HCT116 (cell line): ENCODE measurements around the gene PDE1A.

ENCODE experiments used
- CEBPB ChIP-seq: IDR thresholded peaks from 2 replicates; pipeline ENCODE4 v1.6.1; 2012; ENCODE audit warnings: low read depth
- EZH2 ChIP-seq: fragments of 200-600 bp; sonication (generic); IDR thresholded peaks from 2 replicates; pipeline ENCODE4 v1.6.1; 2017; ENCODE audit warnings: antibody characterized with exemption, mixed run types
- FOSL1 ChIP-seq: IDR thresholded peaks from 2 replicates; pipeline ENCODE4 v1.6.1; 2012; ENCODE audit warnings: low read depth
- JUND ChIP-seq: IDR thresholded peaks from 2 replicates; pipeline ENCODE4 v1.6.1; 2012
- POLR2A ChIP-seq: IDR thresholded peaks from 2 replicates; pipeline ENCODE4 v1.7.0; 2011; ENCODE audit warnings: borderline replicate concordance; ENCODE audit not compliant: insufficient read depth, insufficient read length; ENCODE audit errors: extremely low read depth
- POLR2AphosphoS5 ChIP-seq: IDR thresholded peaks from 2 replicates; pipeline ENCODE4 v1.6.1; 2011; ENCODE audit warnings: mild to moderate bottlenecking, low read depth, low read length, moderate library complexity
- RAD21 ChIP-seq: IDR thresholded peaks from 2 replicates; pipeline ENCODE4 v1.6.1; 2012; ENCODE audit warnings: low read depth, mild to moderate bottlenecking
- REST ChIP-seq: IDR thresholded peaks from 2 replicates; pipeline ENCODE4 v1.6.1; 2012; ENCODE audit warnings: low read depth
- SP1 ChIP-seq: IDR thresholded peaks from 2 replicates; pipeline ENCODE4 v1.6.1; 2012; ENCODE audit warnings: low read depth
- TCF7L2 ChIP-seq: IDR thresholded peaks from 2 replicates; pipeline ENCODE4 v1.7.0; 2011; ENCODE audit warnings: borderline replicate concordance, inconsistent platforms; ENCODE audit not compliant: insufficient read depth, insufficient read length; ENCODE audit errors: extremely low read depth
- YY1 ChIP-seq: IDR thresholded peaks from 2 replicates; pipeline ENCODE4 v1.6.1; 2011; ENCODE audit warnings: low read length, low read depth, moderate library complexity, mild to moderate bottlenecking; ENCODE audit not compliant: insufficient replicate concordance; ENCODE audit errors: extremely low read depth
- ZNF274 ChIP-seq: fragments of 200-500 bp; sonication (Bioruptor generic); IDR thresholded peaks from 2 replicates; pipeline ENCODE4 v1.6.1; 2014; ENCODE audit warnings: mild to moderate bottlenecking, low read depth, low read length, inconsistent platforms
- TF ChIP-seq, protein P1 (sequence below), 3 experiments: fragments of 200-600 bp in 1 of 3; sonication (generic) in 1 of 3; IDR thresholded peaks in 2 of 3; conservative IDR thresholded peaks in 1 of 3; 2 replicates each; pipeline ENCODE4 v1.5.1; 2012 to 2017; ENCODE audit warnings: low read depth in 2 of 3, low read length in 2 of 3, antibody characterized with exemption in 1 of 3, borderline replicate concordance in 1 of 3, control low read depth in 1 of 3, mild to moderate bottlenecking in 1 of 3, mixed read lengths in 1 of 3, mixed run types in 1 of 3, moderate library complexity in 1 of 3; ENCODE audit not compliant: insufficient read depth in 1 of 3

- TF ChIP-seq POLR2A (no peak), YY1 (no peak), RAD21 (no peak), JUND (no peak), SP1 (no peak), CEBPB (no peak), ZNF274 (no peak), POLR2AphosphoS5 (no peak), TCF7L2 (no peak), FOSL1 (no peak), EZH2 (no peak), REST (no peak)
- TF ChIP-seq, protein P1, sequence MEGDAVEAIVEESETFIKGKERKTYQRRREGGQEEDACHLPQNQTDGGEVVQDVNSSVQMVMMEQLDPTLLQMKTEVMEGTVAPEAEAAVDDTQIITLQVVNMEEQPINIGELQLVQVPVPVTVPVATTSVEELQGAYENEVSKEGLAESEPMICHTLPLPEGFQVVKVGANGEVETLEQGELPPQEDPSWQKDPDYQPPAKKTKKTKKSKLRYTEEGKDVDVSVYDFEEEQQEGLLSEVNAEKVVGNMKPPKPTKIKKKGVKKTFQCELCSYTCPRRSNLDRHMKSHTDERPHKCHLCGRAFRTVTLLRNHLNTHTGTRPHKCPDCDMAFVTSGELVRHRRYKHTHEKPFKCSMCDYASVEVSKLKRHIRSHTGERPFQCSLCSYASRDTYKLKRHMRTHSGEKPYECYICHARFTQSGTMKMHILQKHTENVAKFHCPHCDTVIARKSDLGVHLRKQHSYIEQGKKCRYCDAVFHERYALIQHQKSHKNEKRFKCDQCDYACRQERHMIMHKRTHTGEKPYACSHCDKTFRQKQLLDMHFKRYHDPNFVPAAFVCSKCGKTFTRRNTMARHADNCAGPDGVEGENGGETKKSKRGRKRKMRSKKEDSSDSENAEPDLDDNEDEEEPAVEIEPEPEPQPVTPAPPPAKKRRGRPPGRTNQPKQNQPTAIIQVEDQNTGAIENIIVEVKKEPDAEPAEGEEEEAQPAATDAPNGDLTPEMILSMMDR (IDR thresholded peaks at IDR 0.05 in 2 of 3, conservative IDR thresholded peaks at IDR 0.05 in 1 of 3; ENCODE audit: borderline replicate concordance in 1 of 3, insufficient read depth in 1 of 3, low read depth in 2 of 3, low read length in 2 of 3), result no peak
Observed at GRCh38 chr2:182173944-182174622, 252.8 kb downstream of the PDE1A start.
